Neural cell (in vitro differentiated cells): ENCODE results near the gene MTREX.

Source experiments
- CTCF ChIP-seq: fragments of 450-650 bp; IDR thresholded peaks from 2 replicates; pipeline ENCODE4 v1.5.1; 2014; ENCODE audit warnings: antibody characterized with exemption, mild to moderate bottlenecking, moderate library complexity; ENCODE audit not compliant: poor library complexity, severe bottlenecking
- EP300 ChIP-seq: fragments of 450-650 bp; conservative IDR thresholded peaks from 2 replicates; pipeline ENCODE4 v1.6.1; 2014; ENCODE audit warnings: antibody characterized with exemption, mild to moderate bottlenecking, moderate library complexity; ENCODE audit not compliant: poor library complexity, severe bottlenecking
- SMC3 ChIP-seq: fragments of 450-650 bp; conservative IDR thresholded peaks from 2 replicates; pipeline ENCODE4 v1.6.1; 2014; ENCODE audit warnings: antibody characterized with exemption, mild to moderate bottlenecking, moderate library complexity; ENCODE audit not compliant: poor library complexity

DNA sequence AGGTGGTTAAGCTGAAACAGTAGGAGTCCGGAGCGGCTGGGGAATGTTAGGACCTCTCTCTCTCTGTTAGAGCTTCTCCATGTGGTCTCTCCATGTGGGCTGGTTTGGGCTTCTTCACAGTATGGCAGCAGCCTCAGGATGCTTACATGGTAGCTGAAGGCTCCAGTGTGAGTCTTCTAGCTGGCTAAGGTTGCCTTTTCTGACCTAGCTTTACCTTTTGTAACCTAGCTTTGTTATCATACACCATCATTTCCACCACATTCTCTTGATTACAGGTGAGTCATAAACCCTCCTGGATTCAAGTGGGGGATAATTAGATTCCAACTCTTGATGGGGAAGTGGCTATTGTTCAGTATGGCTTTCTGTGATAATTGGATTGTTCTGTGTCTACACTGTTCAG is 98.5 kb downstream of the MTREX start:
- TF ChIP-seq EP300, result no peak
- no peak for TF ChIP-seq CTCF
- no peak for TF ChIP-seq SMC3
